GM19025 (cell line): ENCODE measurements around the gene ZNF622.
"Not testable (repeated sequence)": the region's sequence is repeated elsewhere in the genome, so short reads cannot be mapped to it uniquely, and the experiment has no call there.

ENCODE experiments used
- ATAC-seq: cut with Tn5 transposase; IDR thresholded peaks from one replicate; pipeline ENCODE4 v1.9.1; 2021; ENCODE audit warnings: mild to moderate bottlenecking, low read depth, moderate library complexity; ENCODE audit not compliant: unreplicated experiment

The ZNF622 gene

GRCh38 chr5:16480821-16481538 lies 15.4 kb upstream of the ZNF622 start:
- no peak for ATAC-seq

GRCh38 chr5:16480144-16480543 lies 14.5 kb upstream of the ZNF622 start:
- no peak for ATAC-seq

- ATAC-seq, result no peak
Measured at GRCh38 chr5:16477541-16477940, 11.9 kb upstream of the ZNF622 start.

GRCh38 chr5:16476417-16476816 lies 10.8 kb upstream of the ZNF622 start:
- not testable (repeated sequence) for ATAC-seq

GRCh38 chr5:16471387-16471786 lies 5.8 kb upstream of the ZNF622 start:
- ATAC-seq, result no peak

GRCh38 chr5:16467363-16468219 lies 2.0 kb upstream of the ZNF622 start:
- ATAC-seq, result peak; percentile 56

GRCh38 chr5:16464664-16465543 lies 696 bp downstream of the ZNF622 start:
- ATAC-seq, result no peak

GRCh38 chr5:16464231-16464630 lies 1.4 kb downstream of the ZNF622 start:
- ATAC-seq, result no peak

GRCh38 chr5:16461782-16462181 lies 3.8 kb downstream of the ZNF622 start:
- no peak for ATAC-seq

- ATAC-seq, result no peak
Measured at GRCh38 chr5:16461026-16461425, 4.6 kb downstream of the ZNF622 start.

- ATAC-seq, result no peak
Measured at GRCh38 chr5:16459451-16459850, 6.1 kb downstream of the ZNF622 start.

GRCh38 chr5:16457853-16458252 lies 7.7 kb downstream of the ZNF622 start:
- ATAC-seq, result no peak

GRCh38 chr5:16457451-16457850 lies 8.1 kb downstream of the ZNF622 start:
- no peak for ATAC-seq

GRCh38 chr5:16456103-16456832 lies 9.3 kb downstream of the ZNF622 start:
- peak; percentile 39 for ATAC-seq

GRCh38 chr5:16455668-16456067 lies 9.9 kb downstream of the ZNF622 start:
- no peak for ATAC-seq

- ATAC-seq, result no peak
Measured at GRCh38 chr5:16454686-16455085, 10.9 kb downstream of the ZNF622 start.

GRCh38 chr5:16453609-16454008 lies 12.0 kb downstream of the ZNF622 start:
- ATAC-seq, result no peak

GRCh38 chr5:16450163-16450562 lies 15.4 kb downstream of the ZNF622 start:
- peak; percentile 62 for ATAC-seq

GRCh38 chr5:16446993-16447392 lies 18.6 kb downstream of the ZNF622 start:
- ATAC-seq, result no peak

- no peak for ATAC-seq
Measured at GRCh38 chr5:16437977-16438376, 27.6 kb downstream of the ZNF622 start.
